ENCODE results near the gene TRIM44.

DNA sequence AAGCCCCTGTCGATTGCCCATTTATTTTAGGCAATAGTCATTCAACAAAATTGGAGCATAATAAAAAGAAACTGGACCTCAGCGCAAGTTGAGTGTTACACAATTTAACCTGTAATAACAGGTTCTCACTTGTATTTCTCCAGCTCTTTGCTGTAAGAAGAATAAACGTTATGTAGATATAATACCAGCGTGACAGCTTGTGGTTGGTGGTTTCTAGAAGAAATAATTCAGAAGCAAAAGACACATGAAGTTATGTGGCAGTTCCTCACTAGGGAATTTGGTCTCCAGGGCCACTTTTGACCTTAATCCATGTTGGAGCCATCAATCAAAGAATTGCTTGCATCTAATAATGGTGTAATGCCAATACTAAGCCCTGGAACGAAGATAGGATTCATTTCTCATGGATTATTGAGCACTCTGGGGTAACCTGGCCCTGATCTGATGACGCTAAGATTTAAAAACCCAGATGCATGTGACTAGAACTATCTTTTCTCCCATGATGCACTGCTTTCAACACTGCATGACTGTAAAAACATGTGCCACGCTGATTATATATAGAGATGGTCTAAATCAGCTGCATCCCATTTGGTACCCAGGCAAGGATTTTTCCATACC is 151.6 kb downstream of the TRIM44 start:
- no peak for TF ChIP-seq ZNF274 (IDR thresholded peaks at IDR 0.05; ENCODE audit: low read depth, low read length)
- no peak for TF ChIP-seq YY1 (IDR thresholded peaks at IDR 0.05; ENCODE audit: insufficient read depth, insufficient read length)

Data from NT2/D1 (cell line).